GM12864 (cell line): ENCODE results near the gene DCUN1D3.
A peak's percentile ranks its signal among the peaks of the same experiment; 100 is the strongest.
"Not testable (repeated sequence)": the region's sequence is repeated elsewhere in the genome, so short reads cannot be mapped to it uniquely, and the experiment has no call there.

ENCODE experiments used
- DNase-seq: peaks from one replicate; pipeline ENCODE4 v3.0.0-alpha.2; 2011; ENCODE audit warnings: low read depth
- H3K4me3 ChIP-seq: 2 replicates; pipeline ENCODE4 v1.5.1; 2011; ENCODE audit warnings: mild to moderate bottlenecking, low read depth, low read length, control low read depth
- TF ChIP-seq, protein P1 (sequence below): IDR thresholded peaks from 2 replicates; pipeline ENCODE4 v1.5.1; 2011; ENCODE audit warnings: low read depth, mild to moderate bottlenecking, moderate library complexity, low read length, control low read depth, inconsistent platforms; ENCODE audit errors: missing control alignments

DCUN1D3 gene, protein sequence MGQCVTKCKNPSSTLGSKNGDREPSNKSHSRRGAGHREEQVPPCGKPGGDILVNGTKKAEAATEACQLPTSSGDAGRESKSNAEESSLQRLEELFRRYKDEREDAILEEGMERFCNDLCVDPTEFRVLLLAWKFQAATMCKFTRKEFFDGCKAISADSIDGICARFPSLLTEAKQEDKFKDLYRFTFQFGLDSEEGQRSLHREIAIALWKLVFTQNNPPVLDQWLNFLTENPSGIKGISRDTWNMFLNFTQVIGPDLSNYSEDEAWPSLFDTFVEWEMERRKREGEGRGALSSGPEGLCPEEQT

DNA sequence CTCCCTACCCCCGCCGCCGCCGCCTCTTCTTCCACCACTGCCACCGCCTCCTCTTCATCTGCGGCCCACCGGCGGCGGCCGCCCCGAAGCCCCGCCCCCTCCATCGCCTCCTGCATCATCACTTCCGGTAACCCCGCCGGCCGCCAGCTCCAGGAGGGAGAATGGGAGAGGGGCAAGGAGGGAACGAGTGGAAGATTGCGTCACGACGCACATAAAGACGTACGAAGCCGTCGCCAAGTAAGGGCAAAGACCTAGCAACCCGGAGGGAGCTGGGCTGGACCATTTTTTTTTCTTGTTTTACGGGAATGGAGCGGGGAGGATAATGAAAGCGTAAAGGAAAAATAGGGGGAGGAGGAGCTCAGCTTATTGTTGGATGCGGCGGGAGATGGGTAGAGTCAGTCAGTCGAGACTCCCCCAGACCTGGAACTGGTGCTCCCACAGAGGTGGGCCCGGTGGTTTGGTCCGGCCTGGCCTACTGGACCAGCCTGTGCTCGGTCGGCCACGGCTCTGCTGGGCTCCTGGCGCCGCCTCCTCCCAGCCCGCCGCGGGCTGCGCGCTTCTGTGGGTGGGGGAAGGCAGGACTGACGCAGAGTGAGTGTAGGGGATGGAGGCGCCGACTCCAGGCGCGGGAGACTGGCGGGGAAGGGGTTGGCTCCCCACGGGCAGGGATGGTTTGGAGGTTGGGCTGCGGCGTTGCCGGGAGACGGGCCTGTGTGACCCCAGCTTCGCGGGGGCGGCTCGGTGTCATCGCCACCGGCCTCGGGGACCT lies at the start of gene DCUN1D3, which contains the start of gene LYRM1:
DCUN1D3 (minus strand) TSS at position 60 of the 769 bp plus-strand sequence. CDS start 37,820 bp downstream, outside the sequence.
LYRM1 (plus strand) TSS at position 473 of the 769 bp plus-strand sequence. CDS start 14,785 bp downstream, outside the sequence.
- TF ChIP-seq, protein P1, sequence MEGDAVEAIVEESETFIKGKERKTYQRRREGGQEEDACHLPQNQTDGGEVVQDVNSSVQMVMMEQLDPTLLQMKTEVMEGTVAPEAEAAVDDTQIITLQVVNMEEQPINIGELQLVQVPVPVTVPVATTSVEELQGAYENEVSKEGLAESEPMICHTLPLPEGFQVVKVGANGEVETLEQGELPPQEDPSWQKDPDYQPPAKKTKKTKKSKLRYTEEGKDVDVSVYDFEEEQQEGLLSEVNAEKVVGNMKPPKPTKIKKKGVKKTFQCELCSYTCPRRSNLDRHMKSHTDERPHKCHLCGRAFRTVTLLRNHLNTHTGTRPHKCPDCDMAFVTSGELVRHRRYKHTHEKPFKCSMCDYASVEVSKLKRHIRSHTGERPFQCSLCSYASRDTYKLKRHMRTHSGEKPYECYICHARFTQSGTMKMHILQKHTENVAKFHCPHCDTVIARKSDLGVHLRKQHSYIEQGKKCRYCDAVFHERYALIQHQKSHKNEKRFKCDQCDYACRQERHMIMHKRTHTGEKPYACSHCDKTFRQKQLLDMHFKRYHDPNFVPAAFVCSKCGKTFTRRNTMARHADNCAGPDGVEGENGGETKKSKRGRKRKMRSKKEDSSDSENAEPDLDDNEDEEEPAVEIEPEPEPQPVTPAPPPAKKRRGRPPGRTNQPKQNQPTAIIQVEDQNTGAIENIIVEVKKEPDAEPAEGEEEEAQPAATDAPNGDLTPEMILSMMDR = no peak
- H3K4me3 ChIP-seq = peak within 1 kb of the TSS; percentile 81
- DNase-seq = peak; percentile 92

DNA sequence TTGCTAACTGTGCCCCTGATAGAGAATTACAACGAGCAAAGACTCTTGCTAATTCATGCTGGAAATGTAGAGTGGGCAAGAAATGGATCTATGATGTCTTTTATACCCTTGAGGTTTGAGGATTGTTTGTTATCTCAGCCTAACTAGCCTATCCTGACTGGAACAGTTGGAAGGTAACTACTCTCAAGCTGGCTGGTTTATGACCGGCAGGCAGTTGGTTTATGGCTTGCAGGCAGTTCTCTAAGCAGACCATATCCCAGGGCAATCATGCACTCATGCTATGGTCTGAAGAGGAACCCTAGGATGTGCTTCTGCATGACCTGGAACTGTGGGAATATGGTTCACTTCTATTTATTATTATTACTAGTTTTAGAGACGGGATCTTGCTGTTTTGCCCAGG lies 49.5 kb upstream of the DCUN1D3 start:
- H3K4me3 ChIP-seq = no peak overlapping the region
- TF ChIP-seq, protein P1 = no peak
- no peak for DNase-seq

DNA sequence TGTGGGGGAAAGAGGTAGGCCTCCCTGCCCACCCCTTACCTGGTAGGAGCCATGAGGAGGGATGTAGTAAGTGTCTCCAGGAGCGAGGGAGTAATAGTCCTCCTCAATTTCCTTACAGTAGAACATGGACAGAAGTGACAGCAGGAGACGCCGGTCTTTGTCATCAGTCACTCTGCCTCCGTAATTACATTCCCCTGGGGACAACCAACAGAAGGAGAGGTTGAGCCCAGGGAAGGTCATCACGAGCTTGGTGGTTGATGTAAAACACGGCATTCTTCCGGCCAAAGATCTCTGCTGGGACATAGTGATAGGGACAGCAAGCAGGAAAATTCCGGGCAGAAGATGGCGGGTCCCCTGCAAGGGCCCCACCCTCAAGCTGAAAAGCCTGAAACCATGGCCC lies 48.3 kb upstream of the DCUN1D3 start:
- no peak overlapping the region for H3K4me3 ChIP-seq
- TF ChIP-seq, protein P1 = no peak
- DNase-seq = no peak

DNA sequence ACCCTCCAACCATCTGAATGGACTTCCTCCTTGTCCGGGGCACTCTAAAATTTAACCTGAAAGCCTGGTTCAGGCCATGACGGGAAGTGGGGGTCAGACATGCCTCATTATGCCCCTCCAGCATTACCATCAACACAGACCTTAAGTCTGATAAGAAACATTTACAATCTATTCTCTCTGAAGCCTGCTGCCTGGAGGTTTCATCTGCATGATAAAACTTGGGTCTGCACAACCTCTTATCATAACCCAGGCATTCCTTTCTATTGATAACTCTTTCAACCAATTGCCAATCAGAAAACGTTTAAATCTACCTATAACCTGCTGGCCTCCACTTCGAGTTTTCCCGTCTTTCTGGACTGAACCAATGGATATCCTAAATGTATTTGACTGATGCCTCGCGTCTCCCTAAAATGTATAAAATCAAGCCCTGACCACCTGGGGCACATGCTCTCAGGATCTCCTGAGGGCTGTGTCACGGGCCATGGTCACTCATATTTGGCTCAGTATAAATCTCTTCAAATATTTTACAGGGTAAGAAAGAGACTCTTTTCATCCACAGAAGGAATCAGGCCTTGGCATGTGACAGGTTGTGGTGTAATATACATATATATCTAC lies 46.0 kb upstream of the DCUN1D3 start:
- no peak overlapping the region for H3K4me3 ChIP-seq
- DNase-seq = no peak
- TF ChIP-seq, protein P1 = no peak

DNA sequence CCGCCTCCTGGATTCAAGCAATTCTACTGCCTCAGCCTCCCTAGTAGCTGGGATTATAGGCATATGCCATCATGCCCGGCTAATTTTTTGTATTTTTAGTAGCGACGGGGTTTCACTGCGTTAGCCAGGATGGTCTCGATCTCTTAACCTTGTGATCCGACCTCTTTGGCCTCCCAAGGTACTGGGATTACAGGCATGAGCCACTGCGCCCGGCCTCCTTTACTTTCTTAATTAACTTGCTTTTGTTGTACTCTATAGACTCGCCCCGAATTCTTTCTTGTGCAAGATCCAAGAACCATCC lies 45.4 kb upstream of the DCUN1D3 start:
- not testable (repeated sequence) for DNase-seq, H3K4me3 ChIP-seq

DNA sequence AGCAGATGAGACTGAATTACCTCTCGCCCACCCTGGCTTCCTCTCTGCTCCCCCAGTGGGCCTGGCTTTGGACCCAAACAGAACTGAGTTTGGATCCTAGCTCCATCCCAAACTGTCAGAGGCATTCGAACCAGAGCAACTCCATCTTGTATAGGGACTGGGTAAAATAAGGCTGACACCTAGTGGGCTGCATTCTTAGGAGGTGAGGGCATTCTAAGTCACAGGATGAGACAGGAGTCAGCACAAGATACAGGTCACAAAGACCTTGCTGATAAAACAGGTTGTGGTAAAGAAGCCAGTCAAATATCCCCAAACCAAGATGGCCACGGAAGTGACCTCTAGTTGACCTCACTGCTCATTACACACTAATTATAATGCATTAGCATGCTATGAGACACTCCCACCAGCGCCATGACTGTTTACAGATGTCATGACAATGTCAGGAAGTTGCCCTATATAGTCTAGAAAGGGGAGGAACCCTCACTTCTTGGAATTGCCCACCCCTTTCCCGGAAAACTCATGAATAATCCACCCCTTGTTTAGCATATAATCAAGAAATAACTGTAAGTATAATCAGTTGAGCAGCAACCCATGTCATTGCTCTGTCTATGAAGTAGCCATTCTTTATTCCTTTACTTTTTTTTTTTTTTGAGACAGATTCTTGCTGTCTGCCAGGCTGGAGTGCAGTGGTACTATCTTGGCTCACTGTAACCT lies 44.9 kb upstream of the DCUN1D3 start:
- TF ChIP-seq, protein P1 = peak; percentile 6
- peak; percentile 7 for DNase-seq

DNA sequence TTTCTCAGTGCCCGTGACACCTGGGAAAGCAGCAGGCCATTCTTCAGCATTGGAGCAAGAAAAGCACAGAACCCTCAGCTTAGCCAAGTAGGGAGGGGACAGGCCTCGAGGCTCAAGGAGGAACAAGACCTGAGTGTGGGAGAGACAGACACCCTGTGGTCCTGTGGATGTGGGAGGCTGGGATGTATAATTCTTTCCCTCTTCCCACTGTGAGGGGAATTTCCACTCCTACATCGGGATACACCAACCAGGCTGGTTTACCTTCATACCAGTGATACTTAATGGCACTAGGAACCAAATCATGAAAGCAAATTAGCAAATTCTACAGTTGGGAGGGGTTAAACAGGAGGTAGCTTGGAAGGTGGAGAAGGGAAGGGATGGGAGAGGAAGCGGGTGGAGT lies 42.1 kb upstream of the DCUN1D3 start:
- no peak for DNase-seq
- H3K4me3 ChIP-seq = no peak overlapping the region

More for the DNA sequence above, 44.9 kb upstream of the DCUN1D3 start:
- H3K4me3 ChIP-seq = no peak overlapping the region

More for the DNA sequence above, 42.1 kb upstream of the DCUN1D3 start:
- TF ChIP-seq, protein P1 = no peak
